HL-60 (cell line): Measurements from ENCODE around the gene UNC13D.

Experiments
- POLR2AphosphoS5 ChIP-seq: IDR thresholded peaks from 2 replicates; pipeline ENCODE4 v1.6.1; 2012; ENCODE audit warnings: low read depth
- TF ChIP-seq, protein P1 (sequence below): IDR thresholded peaks from one replicate; pipeline ENCODE4 v1.5.1; 2011; ENCODE audit warnings: low read length, control low read depth, inconsistent platforms; ENCODE audit not compliant: insufficient read depth

DNA sequence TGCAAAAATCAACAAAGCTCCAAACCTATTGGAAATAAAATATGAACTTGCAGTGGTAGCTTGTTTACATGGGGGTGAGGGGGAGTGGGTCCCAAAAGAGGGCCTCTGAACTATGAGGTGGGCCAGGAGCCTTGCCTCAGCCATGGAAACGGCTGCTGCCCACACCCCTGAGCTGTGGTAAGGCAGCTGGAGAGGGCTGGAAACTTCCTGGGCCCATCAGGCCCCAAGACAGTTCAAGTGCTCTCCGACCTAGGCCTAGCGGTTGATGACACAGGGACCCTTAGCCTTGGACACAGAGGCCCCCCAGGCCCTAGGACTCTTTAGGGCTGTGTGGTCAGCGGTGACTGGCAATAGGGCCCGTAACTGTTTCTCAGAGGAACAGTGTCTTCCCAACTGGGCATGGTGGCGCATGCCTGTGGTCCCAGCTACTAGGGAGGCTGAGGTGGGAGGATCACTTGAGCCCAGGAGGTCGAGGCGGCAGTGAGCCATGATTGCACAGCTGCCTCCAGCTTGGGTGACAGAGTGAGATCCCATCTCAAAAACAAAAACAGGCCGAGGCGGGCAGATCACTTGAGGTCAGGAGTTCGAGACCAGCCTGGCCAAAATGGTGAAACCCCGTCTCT, 18.3 kb downstream of the UNC13D start:
- TF ChIP-seq, protein P1, sequence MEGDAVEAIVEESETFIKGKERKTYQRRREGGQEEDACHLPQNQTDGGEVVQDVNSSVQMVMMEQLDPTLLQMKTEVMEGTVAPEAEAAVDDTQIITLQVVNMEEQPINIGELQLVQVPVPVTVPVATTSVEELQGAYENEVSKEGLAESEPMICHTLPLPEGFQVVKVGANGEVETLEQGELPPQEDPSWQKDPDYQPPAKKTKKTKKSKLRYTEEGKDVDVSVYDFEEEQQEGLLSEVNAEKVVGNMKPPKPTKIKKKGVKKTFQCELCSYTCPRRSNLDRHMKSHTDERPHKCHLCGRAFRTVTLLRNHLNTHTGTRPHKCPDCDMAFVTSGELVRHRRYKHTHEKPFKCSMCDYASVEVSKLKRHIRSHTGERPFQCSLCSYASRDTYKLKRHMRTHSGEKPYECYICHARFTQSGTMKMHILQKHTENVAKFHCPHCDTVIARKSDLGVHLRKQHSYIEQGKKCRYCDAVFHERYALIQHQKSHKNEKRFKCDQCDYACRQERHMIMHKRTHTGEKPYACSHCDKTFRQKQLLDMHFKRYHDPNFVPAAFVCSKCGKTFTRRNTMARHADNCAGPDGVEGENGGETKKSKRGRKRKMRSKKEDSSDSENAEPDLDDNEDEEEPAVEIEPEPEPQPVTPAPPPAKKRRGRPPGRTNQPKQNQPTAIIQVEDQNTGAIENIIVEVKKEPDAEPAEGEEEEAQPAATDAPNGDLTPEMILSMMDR, result no peak
- TF ChIP-seq POLR2AphosphoS5, result no peak
